PC-3 (cell line): ENCODE results near the gene RANGAP1.

ENCODE experiments used
- EZH2 ChIP-seq: fragments of 300-600 bp; sonication (generic); IDR thresholded peaks from one replicate; pipeline ENCODE4 v1.6.1; 2017; ENCODE audit warnings: antibody characterized with exemption, mild to moderate bottlenecking, low read length; ENCODE audit not compliant: unreplicated experiment
- EZH2phosphoT487 ChIP-seq: fragments of 300-600 bp; sonication (generic); IDR thresholded peaks from 2 replicates; pipeline ENCODE4 v1.6.1; 2018; ENCODE audit warnings: mild to moderate bottlenecking, antibody characterized with exemption, low read length, borderline replicate concordance
- TF ChIP-seq, protein P1 (sequence below): fragments of 300-600 bp; sonication (generic); conservative IDR thresholded peaks from 2 replicates; pipeline ENCODE4 v1.5.1; 2017; ENCODE audit warnings: antibody characterized with exemption, low read depth, mild to moderate bottlenecking, low read length

DNA sequence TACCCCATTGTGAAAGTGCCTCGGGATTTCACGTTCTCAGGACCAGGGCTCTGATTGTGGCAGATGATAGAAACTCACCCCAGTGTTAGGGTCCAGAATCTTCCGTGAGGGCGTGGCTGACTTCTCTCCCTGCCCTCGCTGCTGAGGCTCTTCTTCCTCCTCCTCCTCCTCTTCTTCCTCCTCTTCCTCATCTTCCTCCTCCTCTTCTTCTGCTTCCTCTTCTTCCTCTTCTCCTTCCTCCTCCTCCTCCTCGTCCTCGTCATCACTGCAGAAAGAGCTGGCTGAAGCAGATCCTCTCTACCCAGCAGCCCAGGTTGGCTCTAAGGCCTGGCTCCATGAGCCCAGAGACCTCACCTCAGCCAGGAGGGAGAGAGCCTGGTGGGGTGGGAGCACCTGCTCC lies 31.8 kb downstream of the RANGAP1 start:
- TF ChIP-seq, protein P1, sequence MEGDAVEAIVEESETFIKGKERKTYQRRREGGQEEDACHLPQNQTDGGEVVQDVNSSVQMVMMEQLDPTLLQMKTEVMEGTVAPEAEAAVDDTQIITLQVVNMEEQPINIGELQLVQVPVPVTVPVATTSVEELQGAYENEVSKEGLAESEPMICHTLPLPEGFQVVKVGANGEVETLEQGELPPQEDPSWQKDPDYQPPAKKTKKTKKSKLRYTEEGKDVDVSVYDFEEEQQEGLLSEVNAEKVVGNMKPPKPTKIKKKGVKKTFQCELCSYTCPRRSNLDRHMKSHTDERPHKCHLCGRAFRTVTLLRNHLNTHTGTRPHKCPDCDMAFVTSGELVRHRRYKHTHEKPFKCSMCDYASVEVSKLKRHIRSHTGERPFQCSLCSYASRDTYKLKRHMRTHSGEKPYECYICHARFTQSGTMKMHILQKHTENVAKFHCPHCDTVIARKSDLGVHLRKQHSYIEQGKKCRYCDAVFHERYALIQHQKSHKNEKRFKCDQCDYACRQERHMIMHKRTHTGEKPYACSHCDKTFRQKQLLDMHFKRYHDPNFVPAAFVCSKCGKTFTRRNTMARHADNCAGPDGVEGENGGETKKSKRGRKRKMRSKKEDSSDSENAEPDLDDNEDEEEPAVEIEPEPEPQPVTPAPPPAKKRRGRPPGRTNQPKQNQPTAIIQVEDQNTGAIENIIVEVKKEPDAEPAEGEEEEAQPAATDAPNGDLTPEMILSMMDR: no peak
- TF ChIP-seq EZH2 (no peak), EZH2phosphoT487 (no peak)
